Nasal cavity respiratory epithelium epithelial cell of viscerocranial mucosa (primary cell): Measurements from ENCODE around the gene MOB1A. TPM values are rescaled to one million over a fixed set of nuclear protein-coding genes. Genes with fewer than 3 reads are reported as not detected.

Experiments used
- total RNA-seq: library from RNA; depleted of rRNA; stranded (reverse); fragments of >200 nt; gene quantifications from 2 replicates; pipeline ENCODE4 v1.2.3, GENCODE V29; 2014

The MOB1A gene
- 74.2 and 98.9 TPM in 2 replicates for total RNA-seq

DNA sequence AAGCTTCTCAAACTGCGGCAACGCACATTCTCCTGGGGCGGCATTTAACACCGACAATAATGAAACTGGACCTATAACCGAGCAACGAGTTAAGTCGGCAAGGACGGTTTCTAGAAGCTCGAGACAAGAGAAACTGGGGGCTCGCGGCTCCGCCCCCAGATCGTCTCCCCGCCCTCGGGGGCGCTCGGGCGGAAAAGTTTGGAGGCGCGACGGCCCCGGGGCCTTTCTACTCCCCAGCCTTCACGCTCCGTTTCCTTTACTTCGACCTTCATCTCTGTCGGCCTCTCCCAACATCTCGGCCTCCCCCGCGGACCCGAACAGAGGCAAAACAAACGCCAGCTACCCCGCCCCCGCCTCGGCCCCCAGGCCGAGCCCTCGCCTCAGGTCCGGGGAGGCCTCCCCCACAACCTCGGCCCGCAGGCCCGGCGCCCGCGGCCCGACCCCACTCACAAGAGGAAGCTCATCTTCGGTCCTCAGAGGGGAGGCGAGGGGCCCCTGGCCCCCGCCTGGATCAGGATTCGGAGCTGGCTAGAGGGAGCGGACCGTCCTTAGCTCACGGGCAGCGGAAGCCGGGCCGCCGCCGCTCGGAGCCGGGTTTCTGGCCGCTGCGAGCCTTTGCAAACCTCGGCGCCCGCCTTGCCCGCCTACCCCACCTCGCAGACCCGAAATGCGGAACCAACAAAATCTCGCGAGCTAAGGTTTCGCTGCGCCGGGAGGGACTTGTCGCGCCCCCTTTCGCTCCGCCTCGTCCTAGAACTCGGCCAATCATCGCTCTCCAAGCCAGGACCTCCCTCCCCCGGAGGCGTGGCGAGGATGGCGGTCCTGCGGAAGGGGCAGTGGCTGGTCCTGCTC, at the start of gene MOB1A:
Gene MOB1A (minus strand): TSS at position 669 of the 852 bp plus-strand sequence. CDS start 205 bp downstream, at position 464.

DNA sequence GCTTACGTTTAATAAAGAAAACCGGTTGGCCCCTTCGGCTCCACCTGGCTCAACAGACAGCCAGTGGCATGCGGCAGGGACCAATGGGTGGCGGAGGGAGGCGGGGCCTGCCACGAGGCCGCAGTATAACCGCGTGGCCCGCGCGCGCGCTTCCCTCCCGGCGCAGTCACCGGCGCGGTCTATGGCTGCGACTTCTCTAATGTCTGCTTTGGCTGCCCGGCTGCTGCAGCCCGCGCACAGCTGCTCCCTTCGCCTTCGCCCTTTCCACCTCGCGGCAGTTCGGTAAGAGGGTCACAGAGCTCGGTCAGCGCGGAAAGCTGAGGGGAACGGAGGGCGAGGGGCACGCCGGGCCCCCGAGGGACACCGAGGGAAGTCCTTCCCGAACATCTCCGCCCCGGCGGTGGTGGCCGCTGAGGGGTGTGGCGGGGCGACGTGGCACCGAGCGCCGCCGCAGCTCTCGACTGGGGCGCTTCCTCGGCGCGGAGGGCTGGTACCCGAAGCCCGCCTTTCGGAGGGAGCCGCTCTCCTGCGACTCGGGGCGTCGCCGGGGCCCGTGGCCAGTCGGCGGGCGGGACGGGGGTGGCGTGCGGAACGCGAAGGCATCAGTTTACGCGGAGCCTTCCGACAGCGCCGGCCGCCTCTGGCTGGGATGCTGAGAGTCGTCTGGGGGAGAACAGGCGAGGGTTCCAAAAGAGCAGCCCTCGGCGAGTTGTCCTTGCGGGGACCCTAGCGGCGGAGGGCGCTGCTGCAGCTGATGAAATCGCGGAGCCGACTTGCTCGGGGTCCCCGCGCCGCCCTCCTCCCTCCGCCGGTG, 20.0 kb upstream of the MOB1A start, which contains the start of gene MTHFD2:
Gene MTHFD2 (plus strand): TSS at position 155 of the 814 bp plus-strand sequence. CDS start 27 bp downstream, at position 182.

DNA sequence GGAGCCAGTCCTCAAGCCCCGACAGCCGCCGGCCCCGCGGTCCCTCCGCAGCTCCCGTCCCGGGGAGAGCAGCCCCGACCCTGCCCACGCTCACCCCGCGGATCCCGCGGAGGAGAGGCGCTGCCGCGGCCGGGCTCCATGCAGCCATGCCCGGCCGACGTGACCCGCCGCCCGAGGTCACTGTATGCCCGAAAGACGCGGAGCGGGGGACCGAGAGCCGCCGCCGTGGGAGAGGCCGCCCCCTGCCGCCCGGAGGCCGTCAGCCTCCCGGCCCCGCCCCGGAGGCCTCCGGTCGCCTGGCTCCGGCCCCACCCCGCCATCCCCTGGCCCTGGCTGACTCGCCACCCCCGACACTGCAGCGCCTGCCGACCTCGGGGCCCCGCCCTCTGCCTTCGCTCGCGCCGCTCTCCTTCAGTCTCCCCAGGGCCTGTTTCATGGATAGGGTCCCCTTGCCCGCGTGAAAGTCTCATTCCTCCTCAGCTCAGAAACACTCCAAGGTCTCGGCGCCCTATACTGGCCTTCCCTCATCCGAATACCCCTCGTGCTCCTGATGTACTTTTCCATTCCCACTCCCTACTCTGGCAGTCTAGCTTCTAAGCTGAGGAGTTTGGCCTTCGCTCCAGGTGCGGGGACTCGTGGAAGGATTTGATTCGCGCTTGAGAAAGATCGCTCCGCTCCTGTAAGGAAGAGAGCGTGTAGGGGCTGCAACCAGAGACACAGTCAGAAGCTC, 30.8 kb downstream of the MOB1A start, which contains the start of gene BOLA3:
Gene BOLA3 (minus strand): TSS at position 186 of the 730 bp plus-strand sequence. CDS start 38 bp downstream, at position 148.

Other genes with a start within 250 kb of the MOB1A start
- gene TET3, start 194.0 kb downstream of the MOB1A start, total RNA-seq = 8.9 and 15.1 TPM in 2 replicates
- 33.1 and 44.4 TPM in 2 replicates for gene BOLA3, start 31.0 kb downstream of the MOB1A start, total RNA-seq
- gene MTHFD2, start 19.7 kb upstream of the MOB1A start, total RNA-seq = 408 and 424 TPM in 2 replicates
- under 0.01 and 0.21 TPM in 2 replicates for gene SLC4A5, start 164.5 kb upstream of the MOB1A start, total RNA-seq
- gene DCTN1, start 201.4 kb upstream of the MOB1A start, total RNA-seq = 52.6 and 114 TPM in 2 replicates
- under 0.01 and 0.85 TPM in 2 replicates for gene C2orf81, start 242.7 kb upstream of the MOB1A start, total RNA-seq
- 16.9 and 19.5 TPM in 2 replicates for gene WDR54, start 242.9 kb upstream of the MOB1A start, total RNA-seq